HG03521 (cell line): ENCODE data around the gene CST7.
"Not testable (repeated sequence)": the region's sequence is repeated elsewhere in the genome, so short reads cannot be mapped to it uniquely, and the experiment has no call there.

ENCODE experiments used
- ATAC-seq: cut with Tn5 transposase; IDR thresholded peaks from one replicate; pipeline ENCODE4 v1.9.1; 2021; ENCODE audit warnings: mild to moderate bottlenecking, moderate library complexity; ENCODE audit not compliant: unreplicated experiment

CST7 gene

DNA sequence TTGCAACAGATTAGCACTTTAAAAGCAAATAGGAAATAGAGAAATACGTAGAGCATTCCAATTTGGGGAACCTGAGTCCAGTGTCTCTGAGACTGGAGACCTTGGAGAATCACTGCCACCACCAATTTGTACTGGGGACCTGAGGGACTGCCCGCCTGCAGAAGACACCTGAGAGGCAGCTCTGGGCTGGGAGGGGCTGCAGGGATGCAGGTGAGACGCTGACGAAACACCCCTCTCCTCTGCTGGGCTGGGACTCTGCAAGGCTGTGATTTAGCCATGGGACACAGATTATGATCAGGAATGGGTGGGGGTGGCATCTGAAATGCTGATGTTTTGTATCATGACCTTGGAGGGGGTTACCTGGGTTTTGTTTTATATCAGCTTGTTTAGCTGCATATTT lies 50.5 kb downstream of the CST7 start:
- ATAC-seq = no peak

DNA sequence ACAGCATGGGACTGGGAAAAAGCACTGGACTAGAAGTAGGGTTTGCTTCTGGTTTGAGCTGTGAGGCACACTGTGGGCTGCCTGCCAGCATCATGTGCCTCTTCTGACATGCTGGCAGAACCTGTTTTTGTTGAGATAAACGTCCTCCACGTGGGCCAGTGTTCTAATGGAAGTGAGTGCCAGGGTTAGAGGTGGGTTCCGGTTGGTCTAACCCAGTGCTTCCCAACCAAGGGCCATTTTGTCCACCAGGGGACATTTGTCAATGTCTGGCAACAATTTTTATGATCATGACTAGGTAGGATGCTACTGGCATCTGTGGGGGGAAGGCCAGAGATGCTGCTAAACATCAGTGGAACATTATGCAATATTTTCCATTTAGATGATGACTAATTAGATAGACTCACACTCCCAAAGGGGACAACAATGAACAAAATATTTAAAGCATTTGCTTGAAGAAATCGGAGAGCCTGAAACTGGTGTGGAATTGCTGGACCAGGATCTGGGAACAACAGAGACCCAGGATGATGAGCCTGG lies 51.3 kb downstream of the CST7 start:
- ATAC-seq = no peak

DNA sequence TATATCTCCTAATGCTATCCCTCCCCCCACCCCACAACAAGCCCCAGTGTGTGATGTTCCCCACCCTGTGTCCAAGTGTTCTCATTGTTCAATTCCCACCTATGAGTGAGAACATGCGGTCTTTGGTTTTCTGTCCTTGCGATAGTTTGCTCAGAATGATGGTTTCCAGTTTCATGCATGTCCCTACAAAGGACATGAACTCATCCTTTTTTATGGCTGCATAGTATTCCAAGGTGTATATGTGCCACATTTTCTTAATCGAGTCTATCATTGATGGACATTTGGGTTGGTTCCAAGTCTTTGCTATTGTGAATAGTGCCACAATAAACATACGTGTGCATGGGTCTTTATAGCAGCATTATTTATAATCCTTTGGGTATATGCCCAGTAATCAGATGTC lies 52.3 kb downstream of the CST7 start:
- ATAC-seq = not testable (repeated sequence)

DNA sequence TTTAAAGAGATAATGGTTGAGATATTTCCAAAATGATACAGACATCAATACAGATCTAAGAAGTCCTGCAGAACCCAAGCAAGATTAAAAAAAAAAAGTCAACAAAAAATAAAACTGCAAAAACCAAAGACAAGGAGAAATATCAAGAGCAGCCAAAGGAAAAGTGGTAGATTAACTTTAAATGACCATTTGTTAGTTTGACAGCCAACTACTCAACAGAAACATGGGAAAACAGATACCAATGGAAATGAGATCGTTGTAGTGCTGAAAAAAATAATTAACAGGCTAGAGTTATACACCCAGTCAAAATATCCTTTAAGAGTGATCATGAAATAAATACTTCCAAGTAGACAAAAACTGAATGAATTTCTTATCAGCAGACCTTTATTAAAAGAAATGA lies 53.9 kb downstream of the CST7 start:
- no peak for ATAC-seq

DNA sequence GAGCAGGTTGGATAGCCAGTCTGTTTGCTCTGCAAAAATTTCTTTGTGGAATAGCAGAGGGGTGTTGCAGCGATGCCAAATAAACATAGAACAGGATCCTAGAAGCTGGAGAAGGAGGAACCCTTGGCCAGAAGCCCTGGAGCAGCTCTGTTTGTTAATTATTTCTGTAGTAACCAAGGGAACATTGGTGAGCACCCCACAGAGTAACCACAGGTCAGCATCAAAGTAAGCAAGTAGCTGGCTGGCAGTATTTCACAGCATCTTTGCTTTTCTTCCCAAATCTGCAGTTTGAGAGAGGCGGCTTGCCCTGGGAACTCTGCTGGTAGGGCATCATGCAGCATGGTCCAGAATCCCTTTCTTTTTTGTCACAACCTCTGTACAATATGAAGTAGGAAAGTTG lies 56.2 kb downstream of the CST7 start:
- no peak for ATAC-seq

DNA sequence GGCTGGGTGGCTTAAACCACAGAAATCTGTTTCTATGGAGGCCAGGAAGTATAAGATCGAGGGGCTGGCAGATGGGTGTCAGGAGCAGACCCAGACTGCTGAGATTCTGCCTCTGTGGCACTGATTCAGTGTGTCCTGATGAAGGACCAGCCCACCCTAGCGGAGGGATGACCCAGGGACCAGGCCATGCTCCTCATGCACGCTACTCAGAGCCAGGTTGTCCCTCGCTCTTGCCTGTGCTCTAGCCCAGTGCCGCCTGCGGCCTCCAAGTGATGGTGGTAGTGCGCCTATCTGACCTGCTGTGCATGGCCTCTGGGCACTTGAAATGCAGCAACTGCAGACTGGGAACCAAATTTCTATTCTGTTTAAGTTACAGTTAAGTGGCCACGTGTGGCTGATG lies 56.6 kb downstream of the CST7 start:
- ATAC-seq = no peak

DNA sequence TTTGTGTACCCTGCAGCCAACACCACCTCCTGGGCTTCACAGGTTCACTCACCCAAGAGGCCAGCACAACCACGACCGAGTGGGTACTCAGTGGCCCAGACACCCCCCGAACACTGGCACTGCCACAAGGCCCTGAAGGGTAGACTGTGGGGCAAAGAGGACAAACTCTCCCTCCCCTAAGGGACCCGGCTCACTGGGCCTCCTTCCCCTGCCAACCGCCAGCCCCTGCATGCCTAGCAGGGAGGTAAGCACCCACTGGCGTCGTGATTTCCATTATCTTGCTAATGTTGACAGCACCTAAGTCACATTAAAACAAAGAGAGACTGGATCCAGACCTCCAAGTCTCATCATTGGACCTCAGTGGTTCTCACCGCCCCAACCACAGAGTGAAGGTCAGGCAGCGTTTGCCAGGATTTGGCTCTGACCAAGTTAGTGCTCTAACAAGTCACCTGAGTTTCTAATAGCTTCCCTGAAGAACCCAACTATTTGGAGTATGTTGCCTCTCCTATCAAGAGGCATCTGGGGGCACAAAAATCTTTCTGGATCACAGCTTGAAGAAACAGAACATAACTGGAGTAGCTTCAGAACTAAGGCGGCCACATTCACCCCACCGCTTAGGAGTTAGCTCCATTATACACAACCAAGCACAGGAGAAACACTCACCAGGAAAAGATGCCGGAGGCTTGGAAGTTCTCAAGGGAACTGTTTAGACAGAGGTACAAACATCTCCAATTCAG lies 57.5 kb downstream of the CST7 start:
- no peak for ATAC-seq

DNA sequence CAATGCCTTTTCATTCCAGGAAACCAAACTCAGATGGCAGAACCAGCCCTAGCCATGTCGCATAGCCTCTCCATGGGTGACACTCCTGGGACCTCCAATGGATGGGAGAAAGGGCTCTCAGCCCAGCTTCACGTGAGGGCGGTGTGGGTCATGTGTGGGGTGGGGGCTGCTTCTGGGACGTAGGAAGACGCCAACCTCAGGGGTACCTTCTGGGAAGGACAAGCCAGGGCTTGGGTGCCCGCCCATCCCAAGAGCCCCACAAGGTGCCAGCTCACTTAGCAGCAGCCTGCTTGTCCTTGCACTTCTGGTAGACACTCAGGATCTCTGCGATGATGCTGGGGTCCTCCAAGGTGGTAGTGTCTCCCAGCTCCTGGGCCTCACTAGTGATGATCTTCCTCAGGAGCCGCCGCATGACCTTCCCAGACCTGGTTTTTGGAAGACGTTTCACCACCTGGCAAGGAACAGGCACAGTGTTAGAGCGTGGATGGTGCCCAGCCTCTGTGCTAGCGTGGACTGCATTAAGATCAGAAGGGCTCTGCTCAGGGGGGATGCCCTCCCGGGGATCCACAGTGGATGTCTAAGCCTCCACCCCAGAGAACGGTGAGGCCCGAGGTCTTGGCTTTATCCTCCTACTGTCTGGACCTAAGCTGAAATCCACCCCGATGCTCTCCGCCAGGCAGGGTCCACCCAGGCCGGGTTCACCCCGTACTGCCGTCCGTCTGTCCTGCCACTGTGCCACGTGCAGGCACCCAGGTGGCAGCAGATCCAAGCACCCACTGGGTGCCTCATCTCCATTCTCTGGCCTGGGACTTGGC lies 58.6 kb downstream of the CST7 start:
- no peak for ATAC-seq

DNA sequence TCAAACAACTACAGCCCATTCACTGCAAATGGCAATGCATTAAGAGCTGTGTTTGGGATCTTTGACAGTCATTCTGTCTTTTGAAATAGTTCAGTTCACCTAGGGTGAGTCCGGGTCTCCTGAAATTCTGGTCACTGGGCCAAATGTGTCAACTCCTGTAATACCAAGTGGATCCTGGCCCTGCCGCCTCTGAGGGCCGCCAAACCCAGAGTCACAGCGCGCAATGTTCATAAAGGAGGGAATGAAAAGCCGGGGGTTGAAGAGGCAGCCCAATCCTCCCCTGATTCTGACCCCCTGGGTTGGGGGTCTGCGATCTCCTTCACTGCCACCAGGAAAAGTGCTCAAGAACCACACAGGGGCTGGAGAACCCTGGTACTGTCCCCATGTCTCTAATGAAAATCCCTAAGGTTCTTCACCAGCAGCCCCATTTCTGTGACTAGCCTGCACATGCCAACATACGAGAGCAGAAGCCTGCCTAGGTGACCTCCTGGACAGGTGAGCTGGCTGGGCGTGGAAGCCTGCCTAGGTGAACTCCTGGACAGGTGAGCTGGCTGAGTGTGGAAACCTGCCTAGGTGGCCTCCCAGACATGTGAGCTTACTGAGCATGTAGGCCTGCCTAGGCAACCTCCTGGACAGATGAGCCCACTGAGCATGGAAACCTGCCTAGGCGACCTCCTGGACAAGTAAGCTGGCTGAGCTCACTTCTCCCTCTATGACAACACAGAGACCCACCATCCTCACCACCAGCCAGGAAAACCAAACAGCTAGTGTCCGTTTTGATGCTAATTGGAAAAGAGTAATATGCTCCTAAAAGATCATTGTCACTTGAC lies 59.5 kb downstream of the CST7 start:
- no peak for ATAC-seq
